CD4-positive, alpha-beta memory T cell (primary cell): ENCODE results near the gene ELANE. TPM values are rescaled to one million over a fixed set of nuclear protein-coding genes. Genes with fewer than 3 reads are reported as not detected.

Experiments used
- CTCF ChIA-PET: fragments of 350-600 bp; sonication (Branson Sonifier 250); formaldehyde crosslinking; loops from one replicate; lab custom pipeline; 2021; ENCODE audit warnings: inconsistent platforms; ENCODE audit not compliant: partially characterized antibody; lab: Charles Lee
- POLR2A ChIA-PET: fragments of 350-600 bp; sonication (Branson Sonifier 250); formaldehyde crosslinking; loops from one replicate; lab custom pipeline; 2021; ENCODE audit not compliant: partially characterized antibody; lab: Charles Lee
- DNase-seq, 5 donors: peaks; one replicate each; pipeline versions ENCODE4 v3.0.0 to v3.0.0-alpha.2; 2020 to 2022; ENCODE audit warnings: mixed read lengths in 1 of 5
- H3K27ac ChIP-seq: one replicate; pipeline ENCODE4 v1.7.0; 2013; ENCODE audit warnings: low read depth, low read length
- H3K27me3 ChIP-seq: 2 replicates; pipeline ENCODE4 v1.7.0; 2013; ENCODE audit warnings: mild to moderate bottlenecking, low read length, moderate library complexity; ENCODE audit not compliant: insufficient read depth
- H3K36me3 ChIP-seq: 2 replicates; pipeline ENCODE4 v1.7.0; 2013; ENCODE audit warnings: mild to moderate bottlenecking, low read length, moderate library complexity; ENCODE audit not compliant: insufficient read depth
- H3K4me1 ChIP-seq: 2 replicates; pipeline ENCODE4 v1.7.0; 2013; ENCODE audit warnings: mild to moderate bottlenecking, low read length, moderate library complexity; ENCODE audit not compliant: insufficient read depth
- H3K4me3 ChIP-seq, 2 donors: one replicate each; pipeline ENCODE4 v1.7.0; 2013; ENCODE audit warnings: low read length in 2 of 2, mild to moderate bottlenecking in 1 of 2
- H3K9me3 ChIP-seq, 2 donors: one replicate each; pipeline ENCODE4 v1.7.0; 2013; ENCODE audit warnings: low read length in 2 of 2, control low read depth in 1 of 2; ENCODE audit not compliant: control insufficient read depth in 1 of 2
- H3K27ac Mint-ChIP-seq, 7 donors: one replicate each; pipeline ENCODE4 v1.8.0; 2020 to 2021; ENCODE audit warnings: mixed read lengths in 7 of 7, mild to moderate bottlenecking in 6 of 7, inconsistent platforms in 3 of 7, moderate library complexity in 3 of 7
- H3K27me3 Mint-ChIP-seq, 2 donors: one replicate each; pipeline ENCODE4 v1.8.0; 2020 to 2021; ENCODE audit warnings: mixed read lengths in 2 of 2
- H3K36me3 Mint-ChIP-seq, 2 donors: one replicate each; pipeline ENCODE4 v1.8.0; 2020 to 2021; ENCODE audit warnings: mixed read lengths in 2 of 2, inconsistent platforms in 1 of 2, mild to moderate bottlenecking in 1 of 2
- H3K4me1 Mint-ChIP-seq, 4 donors: one replicate each; pipeline ENCODE4 v1.8.0; 2020 to 2021; ENCODE audit warnings: mixed read lengths in 4 of 4, mild to moderate bottlenecking in 1 of 4
- H3K4me3 Mint-ChIP-seq, 8 donors: one replicate each; pipeline ENCODE4 v1.8.0; 2020 to 2021; ENCODE audit warnings: mixed read lengths in 8 of 8, mild to moderate bottlenecking in 7 of 8, moderate library complexity in 6 of 8, inconsistent platforms in 3 of 8
- H3K9me3 Mint-ChIP-seq, 8 donors: one replicate each; pipeline ENCODE4 v1.8.0; 2020 to 2021; ENCODE audit warnings: mixed read lengths in 8 of 8, mild to moderate bottlenecking in 5 of 8, inconsistent platforms in 3 of 8, moderate library complexity in 1 of 8
- intact Hi-C: fragments of 100-400 bp; cut with micrococcal nuclease; formaldehyde crosslinking; loops from one replicate; pipeline ENCODE4 v1.15.1; 2023
- polyA plus RNA-seq, 2 donors: library from polyadenylated mRNA; unstranded; fragments of 300-500 nt; fragmentation: Illumina TruSeq; gene quantifications; one replicate each; pipeline ENCODE4 v1.2.3, GENCODE V29; 2021
- total RNA-seq, 2 experiments: library from RNA; stranded (reverse); gene quantifications; one replicate each; pipeline ENCODE4 v1.2.3, GENCODE V29; 2021

The ELANE gene
- total RNA-seq (not detected), polyA plus RNA-seq (not detected)

DNA sequence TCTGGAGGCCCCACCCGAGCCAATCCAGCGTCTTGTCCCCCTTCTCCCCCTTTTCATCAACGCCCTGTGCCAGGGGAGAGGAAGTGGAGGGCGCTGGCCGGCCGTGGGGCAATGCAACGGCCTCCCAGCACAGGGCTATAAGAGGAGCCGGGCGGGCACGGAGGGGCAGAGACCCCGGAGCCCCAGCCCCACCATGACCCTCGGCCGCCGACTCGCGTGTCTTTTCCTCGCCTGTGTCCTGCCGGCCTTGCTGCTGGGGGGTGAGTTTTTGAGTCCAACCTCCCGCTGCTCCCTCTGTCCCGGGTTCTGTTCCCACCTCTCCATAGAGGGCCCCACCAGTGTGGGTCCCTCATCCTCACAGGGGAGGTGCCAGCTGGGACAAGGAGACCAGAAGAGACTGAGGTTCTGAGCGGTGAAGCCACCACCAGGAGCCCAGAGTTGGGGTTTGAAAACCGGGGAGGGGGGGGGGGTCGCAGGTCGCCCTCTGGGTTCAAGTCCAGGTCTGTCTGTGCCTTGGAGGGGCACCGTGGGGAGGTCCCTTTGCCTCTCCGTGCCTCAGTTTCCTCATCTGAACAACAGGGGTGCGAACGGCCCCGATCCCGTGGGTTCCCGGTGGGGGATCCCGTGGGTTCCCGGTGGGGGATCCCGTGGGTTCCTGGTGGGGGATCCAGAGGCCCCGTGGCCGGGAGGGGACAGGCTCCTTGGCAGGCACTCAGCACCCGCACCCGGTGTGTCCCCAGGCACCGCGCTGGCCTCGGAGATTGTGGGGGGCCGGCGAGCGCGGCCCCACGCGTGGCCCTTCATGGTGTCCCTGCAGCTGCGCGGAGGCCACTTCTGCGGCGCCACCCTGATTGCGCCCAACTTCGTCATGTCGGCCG is at the start of gene ELANE:
Gene ELANE, plus strand, starts transcription at position 168 of the 878 bp plus-strand sequence. Its CDS starts 26 bp downstream, at position 194.
- Mint-ChIP-seq H3K4me1 (peaks cover 0 to 5% (median under 1%) of the 10 kb centered on the region in 4 donors), H3K27me3 (peaks cover 5 to 19% of the 10 kb centered on the region in 2 donors), H3K36me3 (no peaks in the 10 kb centered on the region), H3K4me3 (no peak within 1 kb of the TSS), H3K27ac (no peak within 1 kb of the TSS), H3K9me3 (no peaks in the 10 kb centered on the region)
- Histone ChIP-seq H3K27ac (no peak within 1 kb of the TSS), H3K4me3 (no peak within 1 kb of the TSS), H3K9me3 (no peaks in the 10 kb centered on the region), H3K4me1 (no peaks in the 10 kb centered on the region), H3K27me3 (no peaks in the 10 kb centered on the region), H3K36me3 (no peaks in the 10 kb centered on the region)
- POLR2A ChIA-PET, result no interaction called here
- CTCF ChIA-PET, result no interaction called here
- intact Hi-C loops, result no loop called here
- DNase-seq, result no peak

DNA sequence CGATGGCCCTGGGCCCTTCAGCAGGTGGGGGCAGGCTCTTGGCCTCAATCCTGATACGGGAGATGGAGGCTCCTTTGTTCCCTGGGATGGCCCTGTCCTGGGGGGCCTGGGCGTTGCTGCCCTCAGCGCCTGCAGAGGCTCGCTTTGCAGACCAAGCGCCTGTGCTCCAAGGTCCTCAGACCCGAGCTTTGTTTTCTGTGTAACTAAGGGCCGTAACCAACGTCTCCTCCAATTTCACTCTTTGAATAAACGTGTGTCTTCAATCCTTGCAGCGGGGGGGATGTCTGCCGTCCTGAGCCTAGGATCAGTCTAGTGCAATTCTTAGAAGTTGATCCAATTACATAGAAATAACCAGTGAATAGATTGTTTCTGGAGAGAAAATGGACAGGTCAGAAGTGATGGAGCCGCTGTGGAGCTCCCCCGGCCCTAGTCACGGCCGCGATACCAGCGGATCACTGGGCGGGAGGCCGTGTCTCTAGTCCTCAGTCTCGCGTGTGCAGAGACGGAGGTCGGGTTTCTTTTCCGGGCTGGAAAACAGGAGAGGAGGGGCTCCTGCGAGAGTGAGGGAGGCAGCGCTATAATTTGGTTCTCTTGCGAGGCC is 49.5 kb upstream of the ELANE start:
- Mint-ChIP-seq H3K4me3 (peak overlapping the region in 7 of 8 donors; percentile 51 to 91 (median 80)), H3K9me3 (peaks cover 0 to 4% (median 0%) of the 10 kb centered on the region in 8 donors)
- CTCF ChIA-PET, result no interaction called here

DNA sequence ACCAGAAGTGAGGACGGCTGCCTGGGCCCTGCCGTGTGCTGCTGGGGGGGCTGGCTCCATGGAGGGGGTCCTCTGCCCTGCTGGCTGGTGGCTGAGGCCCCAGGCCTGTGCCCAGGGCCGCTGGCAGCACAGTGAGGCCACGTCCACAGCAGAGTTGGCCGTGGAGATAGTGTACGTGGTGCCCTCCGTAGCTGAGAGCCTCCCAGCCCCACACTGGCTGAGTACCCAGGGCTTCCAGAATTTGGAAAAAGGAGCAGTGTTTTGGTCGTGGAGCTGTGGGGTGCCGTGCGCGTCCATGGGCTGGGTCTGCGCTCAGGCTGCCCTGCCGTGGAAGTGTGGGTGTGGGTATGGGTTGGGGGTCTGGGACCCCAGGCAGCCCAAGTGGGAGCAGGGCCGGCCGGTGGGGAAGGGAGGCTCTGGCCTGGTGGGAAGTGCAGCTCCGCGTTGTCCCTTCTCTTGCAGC is 49.0 kb upstream of the ELANE start:
- Histone ChIP-seq H3K27ac (no peak overlapping the region), H3K36me3 (peaks cover 45% of the 10 kb centered on the region), H3K4me1 (peaks cover 54% of the 10 kb centered on the region), H3K27me3 (no peaks in the 10 kb centered on the region), H3K4me3 (no peak overlapping the region), H3K9me3 (no peaks in the 10 kb centered on the region)
- Mint-ChIP-seq H3K4me1 (peaks cover 29 to 63% (median 46%) of the 10 kb centered on the region in 4 donors), H3K4me3 (peak overlapping the region in 4 of 8 donors; percentile 11 to 91 (median 38)), H3K27ac (peak overlapping the region in 6 of 7 donors; percentile 31 to 90 (median 50)), H3K9me3 (peaks cover 0 to 4% (median 0%) of the 10 kb centered on the region in 8 donors), H3K36me3 (peaks cover 18 to 57% of the 10 kb centered on the region in 2 donors), H3K27me3 (no peaks in the 10 kb centered on the region)
- ChIA-PET CTCF (no interaction called here), POLR2A (no interaction called here)
- intact Hi-C loops, result no loop called here
- DNase-seq, result no peak

More for the DNA sequence above, 49.5 kb upstream of the ELANE start:
- no peaks in the 10 kb centered on the region for H3K27me3 Mint-ChIP-seq
- peak overlapping the region in 6 of 7 donors; percentile 50 to 92 (median 84) for H3K27ac Mint-ChIP-seq
- peaks cover 40% of the 10 kb centered on the region for H3K36me3 ChIP-seq
- peaks cover 54% of the 10 kb centered on the region for H3K4me1 ChIP-seq
- no peak for DNase-seq
- intact Hi-C loops, result no loop called here
- no peak overlapping the region for H3K4me3 ChIP-seq
- no peaks in the 10 kb centered on the region for H3K27me3 ChIP-seq
- peak overlapping the region; percentile 42 for H3K27ac ChIP-seq
- H3K4me1 Mint-ChIP-seq, result peaks cover 25 to 61% (median 44%) of the 10 kb centered on the region in 4 donors
- H3K9me3 ChIP-seq, result no peaks in the 10 kb centered on the region
- POLR2A ChIA-PET, result interaction anchor here (0.9 kb wide), 1 partner anchor 467 kb away, joined by 3 read pairs; the partner anchor contains the start of gene CIRBP
- H3K36me3 Mint-ChIP-seq, result peaks cover 13 to 52% of the 10 kb centered on the region in 2 donors

DNA sequence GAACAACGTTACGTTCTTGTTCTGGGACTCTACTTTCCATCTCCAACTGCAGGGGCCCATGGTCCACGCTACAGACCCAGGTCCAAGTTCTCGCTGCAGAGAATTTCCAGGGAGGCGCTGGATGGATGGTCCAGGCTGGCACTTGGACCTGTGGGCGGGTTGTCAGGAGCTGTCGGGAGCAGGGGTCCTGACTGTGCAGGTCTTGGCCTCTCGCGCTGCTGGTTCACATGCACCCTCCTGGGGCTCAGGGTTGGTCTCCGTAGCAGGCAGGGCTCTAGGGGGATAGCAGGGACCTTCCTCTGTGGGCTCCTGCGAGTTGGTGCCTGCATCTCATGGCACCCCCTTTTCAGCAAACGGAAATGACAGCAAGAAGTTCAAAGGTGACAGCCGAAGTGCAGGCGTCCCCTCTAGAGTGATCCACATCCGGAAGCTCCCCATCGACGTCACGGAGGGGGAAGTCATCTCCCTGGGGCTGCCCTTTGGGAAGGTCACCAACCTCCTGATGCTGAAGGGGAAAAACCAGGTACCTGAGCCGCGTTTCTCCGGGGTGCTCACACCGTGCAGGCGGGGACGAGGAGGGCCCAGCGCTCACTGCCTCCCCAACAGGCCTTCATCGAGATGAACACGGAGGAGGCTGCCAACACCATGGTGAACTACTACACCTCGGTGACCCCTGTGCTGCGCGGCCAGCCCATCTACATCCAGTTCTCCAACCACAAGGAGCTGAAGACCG is 48.3 kb upstream of the ELANE start:
- peaks cover 29 to 60% (median 45%) of the 10 kb centered on the region in 4 donors for H3K4me1 Mint-ChIP-seq
- no peaks in the 10 kb centered on the region for H3K27me3 ChIP-seq
- H3K27me3 Mint-ChIP-seq, result no peaks in the 10 kb centered on the region
- H3K27ac ChIP-seq, result no peak overlapping the region
- DNase-seq, result no peak
- H3K4me1 ChIP-seq, result peaks cover 51% of the 10 kb centered on the region
- H3K9me3 Mint-ChIP-seq, result peaks cover 0 to 4% (median 0%) of the 10 kb centered on the region in 8 donors
- H3K36me3 Mint-ChIP-seq, result peaks cover 18 to 56% of the 10 kb centered on the region in 2 donors
- H3K4me3 Mint-ChIP-seq, result peak overlapping the region in 4 of 8 donors; percentile 10 to 43 (median 22)
- peak overlapping the region in 4 of 7 donors; percentile 24 to 90 (median 64) for H3K27ac Mint-ChIP-seq
- ChIA-PET CTCF (no interaction called here), POLR2A (no interaction called here)
- no peak overlapping the region for H3K4me3 ChIP-seq
- H3K36me3 ChIP-seq, result peaks cover 52% of the 10 kb centered on the region
- no peaks in the 10 kb centered on the region for H3K9me3 ChIP-seq
- intact Hi-C loops, result no loop called here

DNA sequence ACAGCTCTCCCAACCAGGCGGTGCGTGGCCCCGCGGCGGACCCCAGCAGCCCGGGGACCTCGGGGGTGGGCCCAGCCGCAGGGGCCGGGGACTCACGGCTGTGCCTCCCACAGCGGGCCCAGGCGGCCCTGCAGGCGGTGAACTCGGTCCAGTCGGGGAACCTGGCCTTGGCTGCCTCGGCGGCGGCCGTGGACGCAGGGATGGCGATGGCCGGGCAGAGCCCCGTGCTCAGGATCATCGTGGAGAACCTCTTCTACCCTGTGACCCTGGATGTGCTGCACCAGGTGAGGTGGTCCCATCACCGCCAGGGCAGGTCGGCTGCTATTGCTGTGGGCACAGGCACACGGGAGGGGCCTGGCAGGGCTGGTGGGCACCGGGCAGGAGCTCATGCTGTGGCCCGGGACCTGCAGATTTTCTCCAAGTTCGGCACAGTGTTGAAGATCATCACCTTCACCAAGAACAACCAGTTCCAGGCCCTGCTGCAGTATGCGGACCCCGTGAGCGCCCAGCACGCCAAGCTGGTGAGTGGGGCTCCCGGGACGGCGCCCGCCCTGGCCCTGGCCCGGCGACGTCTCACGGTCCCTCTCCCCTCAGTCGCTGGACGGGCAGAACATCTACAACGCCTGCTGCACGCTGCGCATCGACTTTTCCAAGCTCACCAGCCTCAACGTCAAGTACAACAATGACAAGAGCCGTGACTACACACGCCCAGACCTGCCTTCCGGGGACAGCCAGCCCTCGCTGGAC is 47.5 kb upstream of the ELANE start:
- Mint-ChIP-seq H3K4me3 (no peak overlapping the region), H3K9me3 (peaks cover 0 to 4% (median 0%) of the 10 kb centered on the region in 8 donors), H3K27ac (peak overlapping the region in 1 of 7 donors; percentile 85), H3K36me3 (peaks cover 21 to 49% of the 10 kb centered on the region in 2 donors), H3K4me1 (peaks cover 26 to 54% (median 40%) of the 10 kb centered on the region in 4 donors), H3K27me3 (no peaks in the 10 kb centered on the region)
- POLR2A ChIA-PET, result no interaction called here
- no peak overlapping the region for H3K27ac ChIP-seq
- H3K36me3 ChIP-seq, result peaks cover 57% of the 10 kb centered on the region
- no peak for DNase-seq
- intact Hi-C loops, result no loop called here
- no peak overlapping the region for H3K4me3 ChIP-seq
- CTCF ChIA-PET, result no interaction called here
- H3K4me1 ChIP-seq, result peaks cover 44% of the 10 kb centered on the region
- H3K27me3 ChIP-seq, result no peaks in the 10 kb centered on the region
- H3K9me3 ChIP-seq, result no peaks in the 10 kb centered on the region

DNA sequence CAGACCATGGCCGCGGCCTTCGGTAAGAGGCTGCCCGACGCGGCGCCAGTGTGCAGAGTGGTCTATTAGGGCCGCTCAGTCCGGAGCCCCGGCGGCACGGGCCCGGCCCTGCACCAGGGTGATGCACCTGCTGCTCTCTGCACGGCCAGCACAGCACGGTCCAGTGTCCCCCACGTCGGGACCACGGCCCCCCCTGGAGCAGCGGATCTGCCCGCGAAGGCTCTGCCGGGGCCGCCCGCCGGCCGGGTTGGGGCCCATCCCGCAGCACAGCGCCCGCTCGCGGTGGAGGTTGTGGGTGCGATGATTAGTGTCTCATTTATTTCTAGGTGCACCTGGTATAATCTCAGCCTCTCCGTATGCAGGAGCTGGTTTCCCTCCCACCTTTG is 46.9 kb upstream of the ELANE start:
- no peak for DNase-seq
- H3K4me1 ChIP-seq, result peaks cover 38% of the 10 kb centered on the region
- peaks cover 22 to 48% (median 35%) of the 10 kb centered on the region in 4 donors for H3K4me1 Mint-ChIP-seq
- no peak overlapping the region for H3K4me3 ChIP-seq
- H3K4me3 Mint-ChIP-seq, result no peak overlapping the region
- POLR2A ChIA-PET, result no interaction called here
- no peak overlapping the region for H3K27ac ChIP-seq
- peaks cover 27 to 51% of the 10 kb centered on the region in 2 donors for H3K36me3 Mint-ChIP-seq
- H3K27me3 Mint-ChIP-seq, result no peaks in the 10 kb centered on the region
- peaks cover 63% of the 10 kb centered on the region for H3K36me3 ChIP-seq
- H3K9me3 Mint-ChIP-seq, result peaks cover 0 to 4% (median 0%) of the 10 kb centered on the region in 8 donors
- H3K27ac Mint-ChIP-seq, result peak overlapping the region in 1 of 7 donors; percentile 85
- intact Hi-C loops, result no loop called here
- H3K9me3 ChIP-seq, result no peaks in the 10 kb centered on the region
- H3K27me3 ChIP-seq, result no peaks in the 10 kb centered on the region
- CTCF ChIA-PET, result no interaction called here
